Liver (tissue), 3 donors: ENCODE data around the gene DBH.

ENCODE experiments used
- ATF3 ChIP-seq: IDR thresholded peaks from 2 replicates; pipeline ENCODE4 v1.6.1; 2016; ENCODE audit warnings: antibody characterized with exemption
- CTCF ChIP-seq: fragments of 150-350 bp; IDR thresholded peaks from 2 replicates; pipeline ENCODE4 v1.5.1; 2017; ENCODE audit warnings: improper control_type of control experiment, low read depth, low read length; ENCODE audit not compliant: missing input control
- FOXA1 ChIP-seq: IDR thresholded peaks from 2 replicates; pipeline ENCODE4 v1.6.1; 2016; ENCODE audit warnings: antibody characterized with exemption
- FOXA2 ChIP-seq: IDR thresholded peaks from 2 replicates; pipeline ENCODE4 v1.6.1; 2016; ENCODE audit warnings: antibody characterized with exemption
- JUND ChIP-seq, 2 donors: IDR thresholded peaks; 2 replicates each; pipeline ENCODE4 v1.6.1; 2016; ENCODE audit warnings: antibody characterized with exemption in 2 of 2
- MAX ChIP-seq: IDR thresholded peaks from 2 replicates; pipeline ENCODE4 v1.6.1; 2016; ENCODE audit warnings: antibody characterized with exemption
- RAD21 ChIP-seq, 2 donors: IDR thresholded peaks; 2 replicates each; pipeline ENCODE4 v1.6.1; 2016; ENCODE audit warnings: antibody characterized with exemption in 2 of 2, mild to moderate bottlenecking in 2 of 2
- RXRA ChIP-seq, 2 donors: IDR thresholded peaks; 2 replicates each; pipeline ENCODE4 v1.6.1; 2017 to 2018; ENCODE audit warnings: antibody characterized with exemption in 2 of 2, mild to moderate bottlenecking in 1 of 2
- YY1 ChIP-seq: IDR thresholded peaks from 2 replicates; pipeline ENCODE4 v1.6.1; 2016; ENCODE audit warnings: antibody characterized with exemption, mild to moderate bottlenecking
- donor health status: healthy.
- donor health status: healthy.

GRCh38 chr9:133666387-133666786 is 30.2 kb downstream of the DBH start:
- no peak for TF ChIP-seq MAX
- TF ChIP-seq ATF3 = no peak
- no peak for TF ChIP-seq CTCF
- TF ChIP-seq YY1 = no peak
- TF ChIP-seq RAD21 (IDR thresholded peaks at IDR 0.05) = no peak
- no peak for TF ChIP-seq FOXA1
- TF ChIP-seq JUND (IDR thresholded peaks at IDR 0.05) = no peak
- TF ChIP-seq FOXA2 = no peak
- TF ChIP-seq RXRA (IDR thresholded peaks at IDR 0.05) = no peak
